Endothelial cell of umbilical vein (primary cell): ENCODE measurements around the gene RPL12. TPM values are rescaled to one million over a fixed set of nuclear protein-coding genes. Genes with fewer than 3 reads are reported as not detected.

Experiments
- BruUV-seq: library from RNA; stranded (reverse); fragments of 400-500 nt; replicated peaks from 2 replicates; lab custom pipeline; 2021; lab: Mats Ljungman, UMichigan
- CTCF ChIA-PET: fragments of 300-600, 350-600 bp; sonication (Branson Sonifier 250); formaldehyde crosslinking; loops from one replicate; lab custom pipeline; 2021; ENCODE audit warnings: antibody characterized with exemption, inconsistent platforms; lab: Charles Lee
- POLR2A ChIA-PET: fragments of 300-600, 350-600 bp; sonication (Branson Sonifier 250); formaldehyde crosslinking; loops from one replicate; lab custom pipeline; 2021; ENCODE audit warnings: antibody characterized with exemption, inconsistent platforms; lab: Charles Lee
- DNase-seq: peaks from one replicate; pipeline ENCODE4 v3.0.0-alpha.2; 2011; ENCODE audit warnings: low read depth, low spot score
- FAIRE-seq: peaks from 2 replicates; lab custom pipeline; 2011; peaks lifted over from hg19 to GRCh38; lab: Jason Lieb, UNC
- H2AFZ ChIP-seq: 2 replicates; pipeline ENCODE4 v1.6.0; 2012; ENCODE audit warnings: low read depth, low read length, control low read depth, inconsistent platforms
- H3K27ac ChIP-seq: 2 replicates; pipeline ENCODE4 v1.5.1; 2011; ENCODE audit warnings: low read depth, mild to moderate bottlenecking, control low read depth, low read length, moderate library complexity; ENCODE audit not compliant: insufficient read depth
- H3K27me3 ChIP-seq, 2 experiments: 2 replicates each; pipeline versions ENCODE4 v1.6.0 to v1.6.1; 2011; ENCODE audit warnings: low read length in 2 of 2, mixed read lengths in 1 of 2; ENCODE audit not compliant: control insufficient read depth in 2 of 2, insufficient read depth in 2 of 2
- H3K36me3 ChIP-seq, 2 experiments: 2 replicates in 1 of 2; 3 replicates in 1 of 2; pipeline ENCODE4 v1.5.1; 2011; ENCODE audit warnings: low read length in 2 of 2, mild to moderate bottlenecking in 1 of 2, moderate library complexity in 1 of 2; ENCODE audit not compliant: control insufficient read depth in 2 of 2, insufficient read depth in 2 of 2; ENCODE audit errors: extremely low read depth in 1 of 2
- H3K4me1 ChIP-seq: 3 replicates; pipeline ENCODE4 v1.5.1; 2011; ENCODE audit warnings: mild to moderate bottlenecking, low read length; ENCODE audit not compliant: control insufficient read depth, insufficient read depth; ENCODE audit errors: extremely low read depth
- H3K4me2 ChIP-seq: 2 replicates; pipeline ENCODE4 v1.6.1; 2011; ENCODE audit warnings: low read length, control low read depth, mixed read lengths; ENCODE audit not compliant: insufficient read depth
- H3K4me3 ChIP-seq, 3 experiments: fragments of 200-600 bp in 1 of 3; sonication (generic), shearing (Covaris generic) in 1 of 3; replicated peaks in 1 of 3; 2 replicates each; pipeline ENCODE4 v1.5.1; 2011 to 2016; ENCODE audit warnings: control low read depth in 3 of 3, low read length in 3 of 3, mild to moderate bottlenecking in 2 of 3, inconsistent platforms in 1 of 3, low read depth in 1 of 3, moderate library complexity in 1 of 3; ENCODE audit not compliant: insufficient read depth in 1 of 3
- H3K79me2 ChIP-seq: 2 replicates; pipeline ENCODE4 v1.6.0; 2012; ENCODE audit warnings: low read length, inconsistent platforms; ENCODE audit not compliant: control insufficient read depth, insufficient read depth
- H3K9ac ChIP-seq: replicated peaks from 2 replicates; pipeline ENCODE3; 2011; ENCODE audit warnings: low read length, control low read depth; ENCODE audit not compliant: insufficient read depth; ENCODE audit errors: extremely low read depth
- H3K9me1 ChIP-seq: replicated peaks from 3 replicates; pipeline ENCODE4 v1.6.0; 2011; ENCODE audit warnings: mild to moderate bottlenecking, low read length; ENCODE audit not compliant: control insufficient read depth, insufficient read depth; ENCODE audit errors: extremely low read depth
- H3K9me3 ChIP-seq: replicated peaks from 2 replicates; pipeline ENCODE4 v1.5.1; 2012; ENCODE audit warnings: low read length, inconsistent platforms; ENCODE audit not compliant: control insufficient read depth, insufficient read depth
- H4K20me1 ChIP-seq: replicated peaks from 2 replicates; pipeline ENCODE3; 2011; ENCODE audit warnings: mild to moderate bottlenecking, low read length; ENCODE audit not compliant: control insufficient read depth, insufficient read depth; ENCODE audit errors: extremely low read depth
- EZH2 ChIP-seq: IDR thresholded peaks from 2 replicates; pipeline ENCODE4 v1.6.1; 2012; ENCODE audit warnings: borderline replicate concordance, low read depth, mild to moderate bottlenecking, moderate library complexity, low read length, inconsistent platforms; ENCODE audit not compliant: severe bottlenecking
- FOS ChIP-seq: IDR thresholded peaks from 2 replicates; pipeline ENCODE4 v1.6.1; 2011; ENCODE audit warnings: mild to moderate bottlenecking, low read length, moderate library complexity, borderline replicate concordance; ENCODE audit not compliant: insufficient read depth
- GATA2 ChIP-seq: IDR thresholded peaks from 2 replicates; pipeline ENCODE4 v1.7.0; 2011; ENCODE audit warnings: low read depth, mild to moderate bottlenecking, moderate library complexity, mixed read lengths, low read length; ENCODE audit not compliant: insufficient read length, insufficient read depth
- JUN ChIP-seq: IDR thresholded peaks from 2 replicates; pipeline ENCODE4 v1.6.1; 2011; ENCODE audit warnings: borderline replicate concordance, low read depth; ENCODE audit not compliant: insufficient read length, insufficient read depth
- MAX ChIP-seq: IDR thresholded peaks from 2 replicates; pipeline ENCODE4 v1.6.1; 2011; ENCODE audit not compliant: insufficient read depth, insufficient read length
- MYC ChIP-seq: IDR thresholded peaks from one replicate; pipeline ENCODE4 v1.6.1; 2011; ENCODE audit warnings: mild to moderate bottlenecking, low read depth, low read length
- POLR2A ChIP-seq: IDR thresholded peaks from 2 replicates; pipeline ENCODE4 v1.6.1; 2012; ENCODE audit warnings: low read depth, mild to moderate bottlenecking, control low read depth, low read length
- POLR2AphosphoS5 ChIP-seq: IDR thresholded peaks from 2 replicates; pipeline ENCODE4 v1.6.1; 2012; ENCODE audit warnings: low read depth, mild to moderate bottlenecking, control low read depth, low read length, moderate library complexity; ENCODE audit not compliant: insufficient read depth
- dilution Hi-C: fragments of 300-500 bp; cut with MboI; formaldehyde crosslinking; loops from one replicate; pipeline ENCODE4 v1.15.0; 2019; ENCODE audit warnings: low sequenced_read_pairs; ENCODE audit not compliant: extremely low pct_ligation_motif_present
- intact Hi-C: fragments of 100-400 bp; cut with micrococcal nuclease; formaldehyde crosslinking; loops from one replicate; pipeline ENCODE4 v1.10.0; 2022
- polyA plus RNA-seq, 4 experiments: library from polyadenylated mRNA; depleted of rRNA in 3 of 4; stranded (reverse) in 3 of 4; unstranded in 1 of 4; fragments of >200 nt; gene quantifications; 2 replicates each; pipeline versions ENCODE4 v1.2.1 to v1.2.3, GENCODE V29; 2011 to 2012; ENCODE audit warnings: missing spikeins in 1 of 4
- total RNA-seq: library from RNA; stranded (reverse); gene quantifications from 2 replicates; pipeline ENCODE4 v1.2.3, GENCODE V29; 2021
- TF ChIP-seq, protein P1 (sequence below), 2 donors: IDR thresholded peaks; 1 replicate in 1 of 2; 2 replicates in 1 of 2; pipeline ENCODE4 v1.5.1; 2011; ENCODE audit warnings: low read length in 2 of 2, mild to moderate bottlenecking in 2 of 2, moderate library complexity in 2 of 2, control low read depth in 1 of 2, inconsistent platforms in 1 of 2, low read depth in 1 of 2; ENCODE audit not compliant: insufficient read depth in 1 of 2; ENCODE audit errors: extremely low read depth in 1 of 2

RPL12 gene
- total and polyA plus RNA-seq, 2 donors (not counting 3 experiments of a cell fraction or from before 2014, with no cell fraction given), result 1,231 to 3,007 TPM

DNA sequence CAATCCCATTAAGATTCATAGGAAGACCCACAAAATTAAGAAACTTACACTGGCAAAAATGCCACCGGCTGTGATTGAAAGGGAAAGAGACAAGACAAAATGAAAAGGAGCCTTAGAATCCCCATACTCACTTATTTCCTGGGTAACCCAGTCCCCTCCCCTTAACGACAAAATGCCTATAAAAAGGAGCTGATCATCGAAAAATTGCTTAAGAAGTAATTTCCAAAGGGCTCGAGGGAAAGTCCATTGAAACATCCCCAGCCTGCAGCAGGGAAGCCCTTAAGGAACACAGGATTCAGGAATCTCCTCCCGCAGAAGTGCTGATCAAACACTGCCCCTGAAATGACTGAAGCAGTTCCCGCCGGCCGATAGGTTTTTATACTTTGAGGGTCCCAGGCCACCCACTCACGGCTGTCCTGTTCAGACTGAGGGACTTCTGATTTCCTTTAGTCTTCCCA is 27.7 kb downstream of the RPL12 start:
- dilution Hi-C loops (no loop called here), intact Hi-C loops (no loop called here)
- H3K9me3 ChIP-seq, result no peaks in the 10 kb centered on the region
- no peaks in the 10 kb centered on the region for H3K9me1 ChIP-seq
- H3K79me2 ChIP-seq, result peaks cover 42% of the 10 kb centered on the region
- ChIA-PET CTCF (interaction anchor here (0.8 to 1.9 kb wide), 6 partner anchors 8 to 209 kb away, joined by 3 to 11 read pairs (median 4); partner anchors contain the start of genes LRSAM1 and RPL12), POLR2A (interaction anchor here (0.5 to 1.4 kb wide), 2 partner anchors 14 to 199 kb away, joined by 3 to 5 read pairs; no protein-coding TSS in a partner anchor)
- H3K27ac ChIP-seq, result peak overlapping the region; percentile 79
- no peaks in the 10 kb centered on the region for H4K20me1 ChIP-seq
- H3K9ac ChIP-seq, result peak overlapping the region; percentile 92
- TF ChIP-seq JUN (no peak), FOS (no peak), POLR2A (no peak), MAX (no peak), GATA2 (no peak), POLR2AphosphoS5 (no peak)
- peak overlapping the region; percentile 97 for H3K4me2 ChIP-seq
- peak overlapping the region; percentile 94 for H2AFZ ChIP-seq
- peak overlapping the region; percentile 54 to 90 (median 62) for H3K4me3 ChIP-seq
- no peaks in the 10 kb centered on the region for H3K36me3 ChIP-seq
- H3K4me1 ChIP-seq, result peaks cover 25% of the 10 kb centered on the region
- BruUV-seq, result TSS peak; percentile 72
- H3K27me3 ChIP-seq, result no peaks in the 10 kb centered on the region
- no peak for DNase-seq
- FAIRE-seq, result no peak

GRCh38 chr9:127422787-127423186 is 28.4 kb downstream of the RPL12 start:
- CTCF ChIA-PET, result interaction anchor here (1.4 to 1.9 kb wide), 2 partner anchors 7 to 199 kb away, joined by 4 to 6 read pairs; no protein-coding TSS in a partner anchor
- Histone ChIP-seq H3K4me2 (peak overlapping the region; percentile 97), H4K20me1 (no peaks in the 10 kb centered on the region), H3K36me3 (no peaks in the 10 kb centered on the region), H3K4me1 (peaks cover 25% of the 10 kb centered on the region), H3K79me2 (peaks cover 36% of the 10 kb centered on the region), H3K9ac (peak overlapping the region; percentile 92), H3K27ac (no peak overlapping the region), H2AFZ (no peak overlapping the region), H3K27me3 (no peaks in the 10 kb centered on the region), H3K9me1 (no peaks in the 10 kb centered on the region), H3K9me3 (no peaks in the 10 kb centered on the region), H3K4me3 (peak overlapping the region in 1 of 3 experiments; percentile 90)
- no peak for FAIRE-seq
- POLR2A ChIA-PET, result no interaction called here
- BruUV-seq, result no TSS peak
- TF ChIP-seq POLR2A, result no peak
- no peak for TF ChIP-seq MAX
- TF ChIP-seq MYC, result no peak
- no peak for TF ChIP-seq JUN
- no peak for TF ChIP-seq FOS
- no peak for TF ChIP-seq POLR2AphosphoS5
- TF ChIP-seq GATA2, result no peak
- TF ChIP-seq EZH2, result no peak
- TF ChIP-seq, protein P1, sequence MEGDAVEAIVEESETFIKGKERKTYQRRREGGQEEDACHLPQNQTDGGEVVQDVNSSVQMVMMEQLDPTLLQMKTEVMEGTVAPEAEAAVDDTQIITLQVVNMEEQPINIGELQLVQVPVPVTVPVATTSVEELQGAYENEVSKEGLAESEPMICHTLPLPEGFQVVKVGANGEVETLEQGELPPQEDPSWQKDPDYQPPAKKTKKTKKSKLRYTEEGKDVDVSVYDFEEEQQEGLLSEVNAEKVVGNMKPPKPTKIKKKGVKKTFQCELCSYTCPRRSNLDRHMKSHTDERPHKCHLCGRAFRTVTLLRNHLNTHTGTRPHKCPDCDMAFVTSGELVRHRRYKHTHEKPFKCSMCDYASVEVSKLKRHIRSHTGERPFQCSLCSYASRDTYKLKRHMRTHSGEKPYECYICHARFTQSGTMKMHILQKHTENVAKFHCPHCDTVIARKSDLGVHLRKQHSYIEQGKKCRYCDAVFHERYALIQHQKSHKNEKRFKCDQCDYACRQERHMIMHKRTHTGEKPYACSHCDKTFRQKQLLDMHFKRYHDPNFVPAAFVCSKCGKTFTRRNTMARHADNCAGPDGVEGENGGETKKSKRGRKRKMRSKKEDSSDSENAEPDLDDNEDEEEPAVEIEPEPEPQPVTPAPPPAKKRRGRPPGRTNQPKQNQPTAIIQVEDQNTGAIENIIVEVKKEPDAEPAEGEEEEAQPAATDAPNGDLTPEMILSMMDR (IDR thresholded peaks at IDR 0.05; ENCODE audit: extremely low read depth in 1 of 2, insufficient read depth in 1 of 2, low read depth in 1 of 2, low read length in 2 of 2), result no peak
- intact Hi-C loops (no loop called here), dilution Hi-C loops (no loop called here)
- no peak for DNase-seq
